ENCODE results near the gene HAAO.

Gene HAAO

DNA sequence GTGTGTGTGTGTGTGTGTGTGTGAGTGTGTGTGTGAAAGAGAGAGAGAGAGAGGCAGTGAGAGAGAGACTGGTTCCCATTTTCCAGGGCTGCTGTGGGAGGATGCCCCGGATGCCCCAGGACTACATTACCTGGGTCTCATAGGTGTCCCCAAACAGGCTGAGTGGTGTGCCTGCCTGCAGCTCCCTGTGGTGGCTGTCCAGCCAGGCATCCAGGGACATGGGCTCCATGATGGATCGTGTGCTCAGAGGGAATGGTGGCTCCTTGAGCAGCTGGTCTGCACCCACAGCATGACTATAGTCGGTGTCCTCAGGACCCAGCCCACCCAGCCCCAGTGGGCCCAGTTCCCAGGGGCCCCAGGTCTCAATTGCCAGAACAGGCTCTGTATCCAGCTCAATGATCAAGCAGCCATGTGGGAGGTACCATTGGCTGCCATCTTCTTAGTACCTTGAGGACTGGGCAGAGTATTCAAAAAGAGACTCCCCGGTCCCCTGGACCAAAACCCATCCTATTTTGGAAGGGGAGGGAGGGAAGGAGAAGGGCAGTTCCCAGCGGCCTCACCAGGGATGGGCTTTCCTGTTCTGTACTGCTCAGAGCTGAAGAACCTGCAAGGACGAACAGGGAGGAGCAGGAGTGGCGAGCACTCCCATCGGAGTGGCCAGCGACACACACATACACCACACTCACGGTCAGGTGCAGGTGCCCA is 22.6 kb downstream of the HAAO start:
- DNase-seq (ENCODE audit: low read depth in 1 of 2, low spot score in 1 of 2): no peak

- no peak for DNase-seq (ENCODE audit: low read depth in 1 of 2, low spot score in 1 of 2)
These were observed 23.6 kb downstream of the HAAO start for GRCh38 chr2:42768706-42769256.

GRCh38 chr2:42767899-42768705 is 24.3 kb downstream of the HAAO start:
- no peak for DNase-seq (ENCODE audit: low read depth in 1 of 2, low spot score in 1 of 2)

DNA sequence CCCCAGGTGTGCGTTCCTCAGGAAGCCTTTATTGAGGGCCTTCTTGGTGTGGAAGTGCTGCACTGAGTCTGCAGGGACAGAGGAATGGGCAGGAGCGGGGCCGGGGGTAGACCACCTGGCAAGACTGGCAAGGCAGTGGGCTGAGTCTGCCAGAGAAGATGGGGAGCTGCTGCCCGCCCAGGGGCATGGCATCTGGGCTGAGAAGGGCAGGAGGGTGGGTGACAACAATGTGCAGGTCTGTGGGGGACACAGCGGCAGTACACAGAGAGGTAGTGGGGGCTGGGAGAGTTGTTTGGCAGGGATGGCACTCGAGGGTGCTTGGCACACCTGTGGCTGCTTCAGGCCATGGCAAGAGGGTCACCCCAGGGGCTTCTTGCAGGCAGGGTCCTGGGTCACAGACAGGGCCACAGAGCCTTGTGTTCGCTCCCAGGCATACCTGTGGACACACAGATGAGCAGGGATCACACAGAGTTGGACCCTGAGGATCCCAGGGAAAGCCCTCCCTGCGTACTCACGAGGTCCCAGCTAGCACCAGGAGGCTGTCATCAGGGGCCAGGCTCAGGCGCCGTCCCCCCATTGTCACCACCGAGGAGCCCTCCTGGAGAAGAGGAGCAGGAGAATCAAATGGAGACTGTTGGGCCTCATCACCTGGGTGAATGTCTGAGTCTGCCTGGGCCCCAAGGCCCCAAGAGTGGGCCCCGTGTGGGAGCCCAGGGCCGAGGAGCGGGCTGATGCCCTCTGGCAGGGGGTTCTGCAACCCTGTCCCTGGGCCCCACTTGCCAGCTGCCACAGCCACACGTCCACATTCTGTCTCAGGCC is 25.1 kb downstream of the HAAO start:
- DNase-seq (ENCODE audit: low read depth in 1 of 2, low spot score in 1 of 2): no peak

DNA sequence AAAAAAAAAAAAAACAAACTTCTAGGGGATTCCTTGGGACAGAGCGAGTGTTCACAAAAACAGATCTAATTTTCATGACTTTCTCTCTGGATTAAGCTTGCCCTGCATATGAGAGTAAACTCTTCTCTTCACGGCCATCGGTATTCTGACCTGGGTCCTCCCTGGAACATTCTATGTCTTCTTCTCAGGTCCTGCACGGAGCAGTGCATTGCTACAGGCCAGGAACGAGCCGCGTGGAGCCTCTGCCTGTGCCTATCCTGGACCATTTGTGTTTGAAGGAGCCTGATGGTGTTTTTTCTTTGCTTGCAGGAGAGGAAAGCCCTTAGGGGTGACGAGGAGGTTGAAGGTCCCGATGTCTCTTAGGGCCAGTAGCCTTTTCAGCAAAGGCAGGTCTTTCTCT is 26.7 kb downstream of the HAAO start:
- no peak for DNase-seq (ENCODE audit: low read depth in 1 of 2, low spot score in 1 of 2)

DNA sequence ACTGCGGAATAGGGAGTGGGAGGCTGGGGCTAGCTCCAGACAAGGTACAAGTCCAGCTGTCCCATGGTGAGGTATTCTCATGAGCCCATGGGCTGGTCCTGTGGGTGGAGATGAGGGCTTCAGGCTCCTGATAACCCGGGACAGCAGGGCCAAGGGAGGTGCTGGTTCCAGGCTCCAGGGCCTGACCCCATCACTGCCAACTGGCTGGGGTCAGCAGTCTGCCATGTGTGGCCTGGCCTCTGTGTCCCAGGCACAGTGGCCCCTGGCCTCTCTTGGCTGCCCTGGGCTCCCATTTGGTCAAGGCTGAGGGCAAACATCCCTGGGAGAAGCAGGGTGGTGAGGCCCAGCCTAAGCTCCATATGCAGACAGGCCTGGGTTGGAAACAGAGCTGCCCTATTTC is 27.5 kb downstream of the HAAO start:
- no peak for DNase-seq (ENCODE audit: low read depth in 1 of 2, low spot score in 1 of 2)

DNA sequence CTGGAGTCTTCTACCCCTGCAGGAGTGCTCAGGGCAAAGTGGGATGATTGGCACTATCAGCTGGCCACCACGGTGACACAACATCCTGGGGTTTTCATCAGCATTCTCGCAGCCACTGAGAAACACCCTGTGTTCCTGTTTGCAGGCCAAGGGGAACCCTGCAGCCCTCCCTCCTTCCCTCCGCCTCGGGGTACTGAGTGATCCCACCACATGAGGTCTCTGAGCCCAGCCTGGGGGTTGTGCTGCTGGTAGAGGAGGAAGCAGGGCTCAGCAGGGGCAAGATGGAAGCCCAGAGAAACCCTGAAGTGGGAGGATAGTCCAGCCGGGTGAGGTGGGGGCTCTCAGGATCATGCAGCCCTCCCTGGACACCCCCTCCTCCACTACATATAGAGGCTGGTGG is 28.3 kb downstream of the HAAO start, which contains the start of gene OXER1:
TSS of gene OXER1 (minus strand) at position 40 of the 400 bp plus-strand sequence. CDS start 73 bp downstream, outside the sequence.
- no peak for DNase-seq (ENCODE audit: low read depth in 1 of 2, low spot score in 1 of 2)

DNA sequence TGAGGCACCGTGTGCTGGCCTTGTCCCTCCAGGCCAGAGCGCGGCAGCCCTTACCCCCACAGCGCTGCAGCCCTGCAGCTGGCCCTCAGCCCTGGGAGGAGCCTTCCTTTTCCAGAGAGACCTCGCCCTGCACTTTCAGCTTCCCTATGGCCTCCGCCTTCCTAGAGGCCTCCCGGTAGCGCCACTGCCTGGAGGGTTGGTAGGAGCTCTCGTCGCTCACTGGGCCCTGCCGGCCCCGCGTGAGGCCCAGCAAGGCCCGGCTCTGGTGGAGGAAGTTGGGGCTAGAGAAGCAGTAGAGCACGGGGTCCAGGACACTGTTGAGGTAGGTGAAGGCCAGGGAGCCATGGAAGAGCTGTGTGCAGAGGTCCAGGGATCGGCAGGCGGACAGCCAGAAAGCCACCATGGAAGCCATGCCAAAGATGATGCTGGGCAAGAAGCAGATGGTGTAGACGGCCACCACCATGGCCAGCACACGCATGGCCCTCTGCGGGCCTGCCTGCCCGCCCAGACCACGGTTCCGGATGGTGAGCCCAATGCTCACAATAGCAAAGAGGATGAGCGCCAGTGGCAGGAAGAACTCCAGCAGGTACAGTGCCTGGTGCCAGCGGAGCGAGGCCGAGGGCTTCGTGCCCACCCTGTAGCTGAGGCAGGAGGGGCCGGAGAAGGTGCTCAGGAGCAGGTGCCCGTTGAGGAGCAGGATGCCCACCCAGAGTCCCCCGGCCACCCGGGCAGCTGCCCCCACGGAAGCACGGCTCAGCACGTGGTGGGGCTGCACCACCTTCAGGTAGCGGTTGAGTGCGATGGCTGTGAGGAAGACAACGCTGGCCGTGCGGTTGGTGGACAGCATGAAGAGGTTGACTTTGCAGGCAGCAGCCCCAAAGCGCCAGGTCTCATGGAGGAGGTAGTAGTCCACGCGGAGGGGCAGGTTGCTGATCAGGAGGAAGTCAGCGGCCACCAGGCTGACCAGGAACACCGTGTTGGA is 29.3 kb downstream of the HAAO start:
- no peak for DNase-seq (ENCODE audit: low read depth in 1 of 2, low spot score in 1 of 2)

- no peak for DNase-seq (ENCODE audit: low read depth in 1 of 2, low spot score in 1 of 2)
These were observed 30.2 kb downstream of the HAAO start for GRCh38 chr2:42762155-42762554.

DNA sequence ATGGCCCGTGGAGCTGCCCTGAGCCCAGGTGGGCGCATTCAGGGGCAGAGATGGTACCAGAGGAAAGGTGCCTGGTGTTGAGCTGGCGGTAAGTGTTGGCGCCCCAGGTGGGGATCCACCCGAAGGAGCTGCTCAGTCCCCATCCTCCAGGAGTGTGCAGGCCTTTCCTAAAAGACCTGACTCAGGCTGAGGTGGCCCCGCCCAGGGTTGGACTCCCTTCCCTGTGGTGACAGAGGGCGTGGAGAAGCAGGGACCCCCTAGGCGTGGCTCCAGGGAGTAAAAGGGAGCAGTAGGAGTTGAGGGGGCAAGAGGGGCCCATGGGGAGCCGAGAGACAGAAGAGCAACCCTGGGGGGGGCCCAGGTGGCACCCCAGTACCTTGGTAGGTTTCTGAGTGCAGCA is 30.8 kb downstream of the HAAO start:
- DNase-seq (ENCODE audit: low read depth in 1 of 2, low spot score in 1 of 2): no peak

GRCh38 chr2:42758751-42759150 is 33.6 kb downstream of the HAAO start:
- no peak for DNase-seq (ENCODE audit: low read depth in 1 of 2, low spot score in 1 of 2)

DNA sequence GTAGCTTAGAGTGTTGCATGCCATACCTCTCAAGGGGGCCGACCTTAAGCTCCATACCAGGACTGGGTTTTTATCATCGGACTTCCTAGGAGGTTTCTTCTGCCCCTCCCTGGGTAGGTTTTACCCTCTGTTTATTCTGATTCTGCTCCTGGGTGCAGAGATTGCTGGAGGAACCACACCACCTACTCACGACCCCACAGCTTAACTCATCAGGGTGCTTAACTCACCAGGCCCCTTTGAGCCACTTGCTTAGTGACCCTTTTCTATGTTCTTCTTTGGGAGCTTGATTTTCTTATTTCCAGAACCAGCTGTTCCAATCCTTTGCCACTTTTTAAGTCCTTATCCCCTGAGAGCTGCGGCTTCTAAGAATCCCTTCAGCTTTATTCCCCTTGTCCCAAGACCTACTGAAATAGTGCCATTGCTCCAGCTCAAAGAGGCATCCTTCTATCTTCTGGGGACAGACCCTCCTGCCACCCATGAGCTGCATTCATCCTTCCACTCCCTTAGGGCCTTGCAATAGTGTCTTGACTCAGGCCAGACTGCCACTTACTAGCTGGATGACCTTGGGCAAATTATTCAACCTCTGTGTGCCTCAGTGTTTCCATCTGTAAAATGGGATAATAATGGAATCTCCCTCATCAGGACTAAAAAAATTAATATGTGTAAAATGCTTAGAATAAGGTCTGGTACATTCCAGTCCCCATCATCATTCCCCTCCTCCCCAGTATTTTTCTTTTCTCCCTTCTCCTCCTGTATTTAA is 34.2 kb downstream of the HAAO start:
- no peak for DNase-seq (ENCODE audit: low read depth in 1 of 2, low spot score in 1 of 2)

- DNase-seq (ENCODE audit: low read depth in 1 of 2, low spot score in 1 of 2): no peak
These were observed 35.3 kb downstream of the HAAO start for GRCh38 chr2:42756966-42757513.

- DNase-seq (ENCODE audit: low read depth in 1 of 2, low spot score in 1 of 2): no peak
These were observed 36.1 kb downstream of the HAAO start for GRCh38 chr2:42756150-42756775.

DNA sequence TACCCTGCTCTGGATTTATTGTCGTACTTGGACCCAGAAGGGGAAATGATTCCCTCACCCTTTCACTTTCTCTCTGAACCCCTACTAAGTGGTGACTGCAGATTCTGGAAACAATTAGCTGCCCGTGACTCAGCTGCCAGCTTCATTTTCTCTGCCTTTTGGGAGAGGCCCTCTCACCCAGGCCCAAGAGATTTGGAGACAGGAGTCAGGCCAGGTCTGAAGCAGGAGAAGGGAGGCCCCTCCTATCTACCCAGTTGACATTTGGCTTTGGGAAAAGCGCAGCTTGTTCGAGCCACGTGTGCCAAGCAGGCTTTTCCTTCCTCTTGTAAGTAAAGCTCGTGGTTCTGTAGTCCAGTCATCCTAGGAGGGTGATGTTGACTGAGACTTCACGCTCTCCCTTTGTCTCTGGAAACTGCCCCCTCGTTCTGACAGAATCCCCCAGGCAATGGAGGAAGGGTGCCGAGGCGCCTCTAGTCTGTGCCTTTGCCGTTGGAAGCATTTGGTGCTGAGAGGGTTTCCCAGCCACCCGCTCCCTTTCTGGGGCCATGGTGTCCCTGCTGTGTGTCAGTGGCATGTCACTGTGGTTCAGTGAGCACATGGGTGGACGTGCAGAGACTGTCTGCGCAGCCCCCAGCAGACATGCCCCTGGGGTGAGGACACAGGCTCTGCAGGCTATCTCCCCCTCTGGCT is 37.0 kb downstream of the HAAO start:
- DNase-seq (ENCODE audit: low read depth in 1 of 2, low spot score in 1 of 2): no peak

DNA sequence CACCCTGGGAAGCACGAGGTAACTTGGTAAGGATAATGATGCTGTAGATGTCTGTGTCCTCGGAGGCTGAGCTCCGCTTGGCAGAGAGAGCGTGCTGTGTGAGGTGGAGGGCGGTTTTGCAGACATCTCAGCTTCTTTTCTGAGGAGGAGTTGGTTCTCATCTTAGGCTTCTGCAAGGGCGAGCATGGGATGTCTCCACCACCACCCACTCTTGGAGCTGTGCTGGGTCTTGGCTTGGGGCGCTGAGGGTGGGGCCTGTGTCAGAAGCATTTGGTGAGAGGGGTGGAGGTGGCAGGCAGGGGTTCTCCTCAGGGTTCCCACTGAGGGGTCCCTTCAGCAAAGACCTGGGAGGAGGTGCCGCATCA is 37.6 kb downstream of the HAAO start:
- no peak for DNase-seq (ENCODE audit: low read depth in 1 of 2, low spot score in 1 of 2)

- DNase-seq (ENCODE audit: low read depth in 1 of 2, low spot score in 1 of 2): no peak
These were observed 38.2 kb downstream of the HAAO start for GRCh38 chr2:42754021-42754775.
